Measurements from ENCODE around the gene RCOR2. TPM values are rescaled to one million over a fixed set of nuclear protein-coding genes. Genes with fewer than 3 reads are reported as not detected.

The RCOR2 gene
- total RNA-seq, 5 donors from 2014 or later (not counting 1 experiment from before 2014, with no cell fraction given): 0.09 to 0.26 (median 0.10) TPM; not detected in 2

GRCh38 chr11:63929616-63930015 lies 12.7 kb upstream of the RCOR2 start:
- ChIA-PET POLR2A (interaction anchor here in 1 of 2 donors (0.6 kb wide), 1 partner anchor 9 kb away, joined by 4 read pairs; the partner anchor contains the start of gene NAA40), CTCF (no interaction called here)
- Mint-ChIP-seq H3K9me3 (no peaks in the 10 kb centered on the region), H3K27me3 (no peaks in the 10 kb centered on the region), H3K27ac (no peak overlapping the region), H3K4me1 (no peaks in the 10 kb centered on the region), H3K4me3 (no peak overlapping the region), H3K36me3 (no peaks in the 10 kb centered on the region)
- no peak overlapping the region for H3K27ac ChIP-seq (ENCODE audit: low read length)
- H3K27me3 ChIP-seq (replicated peaks in 1 of 2; ENCODE audit: control insufficient read depth in 2 of 2, extremely low read depth in 1 of 2, insufficient read depth in 2 of 2, low read length in 1 of 2): peaks cover 0 to 7% of the 10 kb centered on the region in 2 experiments
- no peak overlapping the region for H3K4me3 ChIP-seq (ENCODE audit: control insufficient read depth in 1 of 2, extremely low read depth in 1 of 2, low read length in 1 of 2)
- no peaks in the 10 kb centered on the region for H3K36me3 ChIP-seq (ENCODE audit: control insufficient read depth in 2 of 2, extremely low read depth in 1 of 2, insufficient read depth in 1 of 2, low read length in 1 of 2)
- 81% methylated on average over 5 of the region's 5 CpGs for whole genome bisulfite sequencing (ENCODE audit: insufficient coverage)
- H3K9me3 ChIP-seq: no peaks in the 10 kb centered on the region
- no peaks in the 10 kb centered on the region for H3K4me1 ChIP-seq (ENCODE audit: control insufficient read depth in 1 of 2, extremely low read depth in 1 of 2, insufficient read depth in 2 of 2, low read length in 2 of 2)
- ATAC-seq (replicated peaks in 1 of 4): no peak
- no peak for DNase-seq

GRCh38 chr11:63923319-63923718 lies 6.4 kb upstream of the RCOR2 start:
- H3K4me3 ChIP-seq (ENCODE audit: control insufficient read depth in 1 of 2, extremely low read depth in 1 of 2, low read length in 1 of 2): no peak overlapping the region
- ATAC-seq (replicated peaks in 1 of 4) (no peak), DNase-seq (no peak)
- peaks cover 0 to 18% of the 10 kb centered on the region in 2 experiments for H3K4me1 ChIP-seq (ENCODE audit: control insufficient read depth in 1 of 2, extremely low read depth in 1 of 2, insufficient read depth in 2 of 2, low read length in 2 of 2)
- H3K27me3 Mint-ChIP-seq: no peaks in the 10 kb centered on the region
- 64% methylated on average over 4 of the region's 4 CpGs for WGBS (ENCODE audit: insufficient coverage)
- ChIA-PET POLR2A (no interaction called here), CTCF (interaction anchor here in 1 of 2 donors (0.5 kb wide), 1 partner anchor 1050 kb away, joined by 5 read pairs; no protein-coding TSS in a partner anchor)
- no peaks in the 10 kb centered on the region for H3K9me3 Mint-ChIP-seq
- H3K4me3 Mint-ChIP-seq: no peak overlapping the region
- no peaks in the 10 kb centered on the region for H3K36me3 ChIP-seq (ENCODE audit: control insufficient read depth in 2 of 2, extremely low read depth in 1 of 2, insufficient read depth in 1 of 2, low read length in 1 of 2)
- peaks cover 0 to 7% of the 10 kb centered on the region in 2 experiments for H3K27me3 ChIP-seq (replicated peaks in 1 of 2; ENCODE audit: control insufficient read depth in 2 of 2, extremely low read depth in 1 of 2, insufficient read depth in 2 of 2, low read length in 1 of 2)
- no peak overlapping the region for H3K27ac ChIP-seq (ENCODE audit: low read length)
- H3K36me3 Mint-ChIP-seq: no peaks in the 10 kb centered on the region
- no peaks in the 10 kb centered on the region for H3K9me3 ChIP-seq
- no peak overlapping the region for H3K27ac Mint-ChIP-seq
- H3K4me1 Mint-ChIP-seq: peaks cover 7 to 12% (median 7%) of the 10 kb centered on the region in 3 donors

GRCh38 chr11:63922673-63923192 lies 5.8 kb upstream of the RCOR2 start:
- WGBS (ENCODE audit: insufficient coverage): 70% methylated on average over 2 of the region's 2 CpGs
- H3K9me3 Mint-ChIP-seq: no peaks in the 10 kb centered on the region
- no peaks in the 10 kb centered on the region for H3K36me3 Mint-ChIP-seq
- Histone ChIP-seq H3K27ac (ENCODE audit: low read length) (no peak overlapping the region), H3K36me3 (ENCODE audit: control insufficient read depth in 2 of 2, extremely low read depth in 1 of 2, insufficient read depth in 1 of 2, low read length in 1 of 2) (no peaks in the 10 kb centered on the region), H3K4me3 (ENCODE audit: control insufficient read depth in 1 of 2, extremely low read depth in 1 of 2, low read length in 1 of 2) (no peak overlapping the region), H3K27me3 (replicated peaks in 1 of 2; ENCODE audit: control insufficient read depth in 2 of 2, extremely low read depth in 1 of 2, insufficient read depth in 2 of 2, low read length in 1 of 2) (peaks cover 0 to 5% of the 10 kb centered on the region in 2 experiments), H3K4me1 (ENCODE audit: control insufficient read depth in 1 of 2, extremely low read depth in 1 of 2, insufficient read depth in 2 of 2, low read length in 2 of 2) (peaks cover 0 to 24% of the 10 kb centered on the region in 2 experiments), H3K9me3 (no peaks in the 10 kb centered on the region)
- H3K27me3 Mint-ChIP-seq: no peaks in the 10 kb centered on the region
- H3K4me3 Mint-ChIP-seq: no peak overlapping the region
- ChIA-PET POLR2A (no interaction called here), CTCF (no interaction called here)
- peak overlapping the region in 1 of 2 donors; percentile 7 for H3K27ac Mint-ChIP-seq
- DNase-seq: no peak
- no peak for ATAC-seq (replicated peaks in 1 of 4)
- H3K4me1 Mint-ChIP-seq: peaks cover 7 to 12% (median 9%) of the 10 kb centered on the region in 3 donors

DNA sequence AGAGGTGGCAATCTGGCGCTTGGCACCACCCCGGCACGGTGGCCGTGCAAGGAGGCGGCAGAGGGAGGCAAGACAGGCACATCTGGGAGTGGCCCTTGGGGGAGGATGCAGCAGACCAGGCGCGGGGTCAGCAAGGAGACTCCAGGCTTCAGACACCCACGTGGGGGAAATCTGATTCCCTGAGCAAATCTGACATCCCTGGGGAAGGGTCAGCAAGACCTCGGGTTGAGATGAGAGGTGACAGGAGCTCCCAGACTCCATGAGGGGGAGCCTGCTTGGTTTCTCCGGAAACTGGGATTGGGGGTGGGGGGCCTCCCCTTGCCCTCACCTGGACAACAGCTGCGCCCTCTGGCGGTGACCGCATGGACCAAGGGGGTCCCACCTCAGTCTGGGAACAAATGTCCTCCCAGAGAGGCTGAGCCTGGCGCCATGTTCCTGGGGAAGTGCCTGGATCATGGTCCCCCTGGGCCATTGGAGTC lies 4.0 kb upstream of the RCOR2 start:
- DNase-seq (peak in 7 of 35 experiments; percentile 16 to 55 (median 30)), ATAC-seq (replicated peaks in 1 of 4) (no peak)
- Histone ChIP-seq H3K4me3 (ENCODE audit: control insufficient read depth in 1 of 2, extremely low read depth in 1 of 2, low read length in 1 of 2) (no peak overlapping the region), H3K27me3 (replicated peaks in 1 of 2; ENCODE audit: control insufficient read depth in 2 of 2, extremely low read depth in 1 of 2, insufficient read depth in 2 of 2, low read length in 1 of 2) (peaks cover 0 to 9% of the 10 kb centered on the region in 2 experiments), H3K36me3 (ENCODE audit: control insufficient read depth in 2 of 2, extremely low read depth in 1 of 2, insufficient read depth in 1 of 2, low read length in 1 of 2) (no peaks in the 10 kb centered on the region), H3K27ac (ENCODE audit: low read length) (no peak overlapping the region), H3K9me3 (no peaks in the 10 kb centered on the region), H3K4me1 (ENCODE audit: control insufficient read depth in 1 of 2, extremely low read depth in 1 of 2, insufficient read depth in 2 of 2, low read length in 2 of 2) (peaks cover 4 to 40% of the 10 kb centered on the region in 2 experiments)
- H3K9me3 Mint-ChIP-seq: no peaks in the 10 kb centered on the region
- no peak overlapping the region for H3K27ac Mint-ChIP-seq
- H3K4me1 Mint-ChIP-seq: peaks cover 13 to 20% (median 13%) of the 10 kb centered on the region in 3 donors
- ChIA-PET POLR2A (interaction anchor here (0.6 kb wide), 2 partner anchors 29 to 1375 kb away, joined by 4 to 8 read pairs; partner anchors contain the start of gene AHNAK (in 1 of the 2)), CTCF (no interaction called here)
- H3K27me3 Mint-ChIP-seq: no peaks in the 10 kb centered on the region
- H3K36me3 Mint-ChIP-seq: no peaks in the 10 kb centered on the region
- 63% methylated on average over 14 of the region's 14 CpGs for WGBS (ENCODE audit: insufficient coverage)
- H3K4me3 Mint-ChIP-seq: no peak overlapping the region

DNA sequence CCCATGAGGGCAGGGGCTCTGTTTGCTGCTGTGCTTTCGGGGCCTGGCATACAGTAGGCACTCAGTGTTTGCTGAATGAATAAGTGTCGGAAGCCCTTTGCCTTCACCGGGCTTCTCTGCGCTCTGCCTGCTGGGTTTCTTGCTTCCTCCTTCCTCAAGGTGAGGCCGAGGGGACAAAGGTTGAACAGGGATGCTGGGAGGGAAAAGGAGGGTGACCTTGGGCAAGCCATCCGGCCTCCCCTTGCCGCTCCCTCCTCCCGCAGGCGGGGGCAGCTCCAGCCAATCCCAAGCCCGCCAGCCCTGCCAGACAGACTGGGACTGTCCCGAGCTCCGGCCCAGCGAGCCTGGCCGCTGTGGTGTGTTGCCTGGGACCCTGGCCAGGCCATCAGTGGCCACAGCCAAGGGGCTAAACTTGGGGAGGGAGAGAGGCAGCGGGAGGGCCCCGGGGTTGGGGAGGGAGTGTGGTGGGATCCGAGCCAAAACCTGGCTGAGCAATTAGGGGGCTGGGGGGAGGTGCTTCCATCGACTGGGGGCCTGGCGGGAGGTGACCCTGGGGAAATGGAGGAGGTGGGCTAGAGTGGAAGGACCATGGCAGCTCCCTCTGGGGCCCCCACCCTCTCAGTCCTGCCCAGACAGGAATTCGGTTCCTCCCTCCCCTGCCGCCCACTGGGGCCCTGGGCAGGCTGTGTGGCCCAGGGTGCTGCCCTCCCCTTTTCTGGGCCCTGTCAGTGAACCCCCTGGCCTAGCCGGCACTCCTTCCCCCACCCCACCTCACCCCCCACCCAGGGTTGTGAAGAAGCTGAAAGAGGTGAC lies 3.4 kb upstream of the RCOR2 start:
- H3K4me3 Mint-ChIP-seq: no peak overlapping the region
- no peak for ATAC-seq (replicated peaks in 1 of 4)
- H3K27ac ChIP-seq (ENCODE audit: low read length): no peak overlapping the region
- 97% methylated on average over 13 of the region's 22 CpGs for WGBS (ENCODE audit: insufficient coverage)
- H3K4me3 ChIP-seq (ENCODE audit: control insufficient read depth in 1 of 2, extremely low read depth in 1 of 2, low read length in 1 of 2): no peak overlapping the region
- no peaks in the 10 kb centered on the region for H3K9me3 ChIP-seq
- no peaks in the 10 kb centered on the region for H3K27me3 Mint-ChIP-seq
- peaks cover 13 to 20% (median 13%) of the 10 kb centered on the region in 3 donors for H3K4me1 Mint-ChIP-seq
- no peaks in the 10 kb centered on the region for H3K36me3 ChIP-seq (ENCODE audit: control insufficient read depth in 2 of 2, extremely low read depth in 1 of 2, insufficient read depth in 1 of 2, low read length in 1 of 2)
- H3K27me3 ChIP-seq (replicated peaks in 1 of 2; ENCODE audit: control insufficient read depth in 2 of 2, extremely low read depth in 1 of 2, insufficient read depth in 2 of 2, low read length in 1 of 2): peaks cover 0 to 14% of the 10 kb centered on the region in 2 experiments
- ChIA-PET POLR2A (interaction anchor here in 1 of 2 donors (0.6 kb wide), 1 partner anchor 29 kb away, joined by 8 read pairs; no protein-coding TSS in a partner anchor), CTCF (no interaction called here)
- DNase-seq: no peak
- peaks cover 7 to 46% of the 10 kb centered on the region in 2 experiments for H3K4me1 ChIP-seq (ENCODE audit: control insufficient read depth in 1 of 2, extremely low read depth in 1 of 2, insufficient read depth in 2 of 2, low read length in 2 of 2)
- no peaks in the 10 kb centered on the region for H3K9me3 Mint-ChIP-seq
- H3K36me3 Mint-ChIP-seq: no peaks in the 10 kb centered on the region
- H3K27ac Mint-ChIP-seq: peak overlapping the region in 1 of 2 donors; percentile 48

GRCh38 chr11:63919267-63920125 lies 2.5 kb upstream of the RCOR2 start:
- CTCF ChIA-PET: no interaction called here
- Histone ChIP-seq H3K4me3 (ENCODE audit: control insufficient read depth in 1 of 2, extremely low read depth in 1 of 2, low read length in 1 of 2) (no peak overlapping the region), H3K4me1 (ENCODE audit: control insufficient read depth in 1 of 2, extremely low read depth in 1 of 2, insufficient read depth in 2 of 2, low read length in 2 of 2) (peaks cover 9 to 51% of the 10 kb centered on the region in 2 experiments), H3K9me3 (no peaks in the 10 kb centered on the region), H3K27me3 (replicated peaks in 1 of 2; ENCODE audit: control insufficient read depth in 2 of 2, extremely low read depth in 1 of 2, insufficient read depth in 2 of 2, low read length in 1 of 2) (peaks cover 0 to 22% of the 10 kb centered on the region in 2 experiments), H3K27ac (ENCODE audit: low read length) (no peak overlapping the region), H3K36me3 (ENCODE audit: control insufficient read depth in 2 of 2, extremely low read depth in 1 of 2, insufficient read depth in 1 of 2, low read length in 1 of 2) (no peaks in the 10 kb centered on the region)
- Mint-ChIP-seq H3K9me3 (no peaks in the 10 kb centered on the region), H3K27ac (peak overlapping the region in 1 of 2 donors; percentile 48), H3K27me3 (no peaks in the 10 kb centered on the region), H3K4me1 (peaks cover 15 to 24% (median 17%) of the 10 kb centered on the region in 3 donors), H3K4me3 (peak overlapping the region in 1 of 3 donors; percentile 82), H3K36me3 (no peaks in the 10 kb centered on the region)
- ATAC-seq (replicated peaks in 1 of 4): no peak
- 52% methylated on average over 32 of the region's 41 CpGs for WGBS (ENCODE audit: insufficient coverage)
- DNase-seq: peak in 2 of 35 experiments; percentile 9 to 25
- POLR2A ChIA-PET: interaction anchor here in 1 of 2 donors (0.6 kb wide), 1 partner anchor 245 kb away, joined by 5 read pairs; no protein-coding TSS in a partner anchor
